ENCODE results near the gene CNTN5.

DNA sequence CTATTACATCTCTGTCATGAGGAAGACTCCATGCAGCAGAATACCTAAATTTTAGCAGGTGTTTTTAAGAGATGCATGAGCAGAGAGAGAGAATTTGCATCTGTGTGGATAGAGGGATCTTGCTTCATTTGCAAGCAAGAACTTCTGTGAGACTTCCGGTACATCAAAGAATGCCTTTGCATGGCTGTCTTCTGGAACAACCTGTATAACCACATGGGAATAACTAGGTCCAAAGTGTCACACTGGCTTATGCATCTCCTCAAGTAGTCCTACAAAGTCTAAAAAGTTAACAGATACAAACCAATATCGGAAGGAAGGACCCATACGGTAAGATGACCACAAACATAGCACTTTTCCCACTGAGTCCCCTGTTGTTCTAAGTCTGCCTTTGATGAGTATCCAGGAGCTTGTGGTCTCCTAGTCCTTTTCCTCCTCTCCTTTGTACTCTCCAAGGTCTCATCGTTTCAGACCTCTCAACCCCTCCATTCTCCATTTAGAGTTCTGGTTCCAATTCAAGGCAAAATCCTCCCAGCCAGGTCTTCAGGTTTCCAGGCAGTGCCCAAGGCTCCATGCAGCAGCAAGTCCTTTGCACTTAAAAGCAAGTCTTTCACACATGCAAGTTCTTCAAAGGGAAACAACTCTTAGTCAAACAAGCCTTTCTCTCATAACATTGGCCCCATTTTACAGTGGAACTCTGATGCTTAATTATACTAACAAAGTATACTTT is 1084.7 kb downstream of the CNTN5 start:
- TF ChIP-seq NFIC (IDR thresholded peaks at IDR 0.05) (no peak), REST (IDR thresholded peaks at IDR 0.05; ENCODE audit: low read depth) (no peak), RAD21 (IDR thresholded peaks at IDR 0.05; ENCODE audit: low read depth) (no peak), EGR1 (IDR thresholded peaks at IDR 0.05) (no peak), TAF1 (IDR thresholded peaks at IDR 0.05; ENCODE audit: low read depth) (no peak), CEBPB (IDR thresholded peaks at IDR 0.05) (no peak), EP300 (IDR thresholded peaks at IDR 0.05; ENCODE audit: borderline replicate concordance) (no peak), TCF12 (IDR thresholded peaks at IDR 0.05; ENCODE audit: low read depth) (no peak)

All from Ishikawa (cell line).